ENCODE measurements around the gene FAM120A.

- TF ChIP-seq, protein P1, sequence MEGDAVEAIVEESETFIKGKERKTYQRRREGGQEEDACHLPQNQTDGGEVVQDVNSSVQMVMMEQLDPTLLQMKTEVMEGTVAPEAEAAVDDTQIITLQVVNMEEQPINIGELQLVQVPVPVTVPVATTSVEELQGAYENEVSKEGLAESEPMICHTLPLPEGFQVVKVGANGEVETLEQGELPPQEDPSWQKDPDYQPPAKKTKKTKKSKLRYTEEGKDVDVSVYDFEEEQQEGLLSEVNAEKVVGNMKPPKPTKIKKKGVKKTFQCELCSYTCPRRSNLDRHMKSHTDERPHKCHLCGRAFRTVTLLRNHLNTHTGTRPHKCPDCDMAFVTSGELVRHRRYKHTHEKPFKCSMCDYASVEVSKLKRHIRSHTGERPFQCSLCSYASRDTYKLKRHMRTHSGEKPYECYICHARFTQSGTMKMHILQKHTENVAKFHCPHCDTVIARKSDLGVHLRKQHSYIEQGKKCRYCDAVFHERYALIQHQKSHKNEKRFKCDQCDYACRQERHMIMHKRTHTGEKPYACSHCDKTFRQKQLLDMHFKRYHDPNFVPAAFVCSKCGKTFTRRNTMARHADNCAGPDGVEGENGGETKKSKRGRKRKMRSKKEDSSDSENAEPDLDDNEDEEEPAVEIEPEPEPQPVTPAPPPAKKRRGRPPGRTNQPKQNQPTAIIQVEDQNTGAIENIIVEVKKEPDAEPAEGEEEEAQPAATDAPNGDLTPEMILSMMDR (IDR thresholded peaks at IDR 0.05): no peak
- no peak for TF ChIP-seq EP300 (IDR thresholded peaks at IDR 0.05)
Measured at GRCh38 chr9:93413530-93413929, 38.0 kb upstream of the FAM120A start.
